HG02588 (cell line): Measurements from ENCODE around the gene CACNB3.

Experiments used
- ATAC-seq: cut with Tn5 transposase; IDR thresholded peaks from one replicate; pipeline ENCODE4 v1.9.1; 2021; ENCODE audit warnings: mild to moderate bottlenecking, moderate library complexity; ENCODE audit not compliant: unreplicated experiment

Gene CACNB3

DNA sequence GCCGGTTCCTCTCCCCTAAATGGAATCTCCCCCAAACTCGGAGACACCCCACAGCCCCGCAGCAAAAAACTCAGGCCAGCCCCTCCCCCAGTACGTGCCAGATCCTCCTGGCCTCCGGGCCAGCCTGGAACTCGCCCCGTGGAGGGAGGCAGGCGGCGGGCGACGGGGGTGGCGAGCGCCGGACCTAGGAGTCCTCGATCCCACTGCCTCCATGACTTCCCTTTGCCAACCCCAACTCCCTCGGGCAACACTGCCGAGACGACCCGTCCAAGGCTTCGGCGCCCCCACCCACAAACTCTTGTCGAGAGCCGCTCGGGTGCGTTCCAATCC is 29.8 kb upstream of the CACNB3 start:
- no peak for ATAC-seq

DNA sequence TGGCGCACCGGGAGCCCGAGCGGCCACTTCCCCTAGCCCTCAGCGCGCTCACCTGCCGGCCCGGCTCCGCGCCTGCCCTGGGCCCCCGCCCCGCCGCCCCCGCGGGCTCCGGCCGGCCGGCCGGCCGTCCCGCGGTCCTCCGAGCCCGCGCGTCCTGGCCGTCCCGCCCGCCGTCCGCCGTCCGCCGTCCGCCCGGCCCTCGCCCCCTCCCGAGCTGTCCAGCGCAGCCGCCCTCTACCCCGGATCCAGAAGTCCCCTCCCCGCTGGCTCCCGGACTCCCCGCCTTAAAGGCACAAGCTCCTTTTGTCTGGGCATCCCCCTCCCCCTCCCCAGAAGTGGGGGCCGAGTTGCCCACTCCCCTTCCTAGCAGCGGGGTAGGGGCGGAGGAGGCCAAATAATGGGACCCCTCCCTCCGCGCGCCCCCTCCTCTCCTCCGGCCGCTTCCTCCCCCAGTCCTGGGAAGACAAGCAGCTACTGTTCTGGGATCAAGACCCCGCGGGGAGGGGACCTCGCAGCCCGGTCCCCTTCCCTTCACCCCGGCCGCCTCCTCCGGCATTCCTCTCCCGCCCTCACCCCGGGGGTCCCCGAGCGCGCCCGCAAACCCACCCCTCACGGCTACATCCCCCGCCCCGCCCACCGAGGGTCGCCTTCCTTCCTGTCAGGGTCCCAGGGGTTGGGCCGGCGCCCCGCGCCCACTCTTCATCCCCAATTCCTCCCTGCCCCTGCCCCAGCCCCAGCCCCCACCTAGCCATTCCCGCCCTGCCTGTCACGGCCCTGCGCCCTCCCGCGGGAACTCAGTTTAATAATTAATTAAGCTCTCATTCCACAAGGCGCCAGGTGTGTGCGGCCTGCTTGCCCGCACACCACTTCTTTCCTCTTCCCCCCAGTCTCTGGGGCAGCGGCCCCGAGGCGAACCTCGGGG is 29.2 kb upstream of the CACNB3 start, which contains the start of gene ADCY6:
Gene ADCY6, minus strand, starts transcription at position 236 of the 922 bp plus-strand sequence. CDS start 5,655 bp downstream, outside the sequence.
- no peak for ATAC-seq

DNA sequence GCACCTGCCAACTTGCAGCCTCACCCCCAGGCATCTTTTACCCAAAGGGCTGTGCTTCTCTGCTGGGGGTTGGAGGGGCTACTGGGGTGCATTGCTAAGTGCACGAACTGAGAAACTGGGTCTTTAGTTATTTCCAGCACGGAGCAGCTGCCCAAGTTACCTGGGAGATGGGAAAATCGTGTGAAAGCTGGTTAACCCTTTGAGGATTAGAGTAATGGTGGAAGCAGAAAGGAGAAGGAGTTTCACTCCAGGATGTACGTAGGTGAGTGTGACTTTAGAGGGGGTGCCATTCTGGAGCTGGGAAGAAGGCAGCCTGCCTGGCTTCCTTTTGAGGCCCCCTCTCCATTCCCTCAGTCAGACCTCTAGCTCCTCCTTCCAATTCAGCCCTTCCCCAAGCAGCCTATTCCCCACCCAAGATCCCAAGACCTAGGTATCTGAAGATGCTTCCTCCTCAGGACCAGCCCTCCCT is 28.4 kb upstream of the CACNB3 start:
- no peak for ATAC-seq

DNA sequence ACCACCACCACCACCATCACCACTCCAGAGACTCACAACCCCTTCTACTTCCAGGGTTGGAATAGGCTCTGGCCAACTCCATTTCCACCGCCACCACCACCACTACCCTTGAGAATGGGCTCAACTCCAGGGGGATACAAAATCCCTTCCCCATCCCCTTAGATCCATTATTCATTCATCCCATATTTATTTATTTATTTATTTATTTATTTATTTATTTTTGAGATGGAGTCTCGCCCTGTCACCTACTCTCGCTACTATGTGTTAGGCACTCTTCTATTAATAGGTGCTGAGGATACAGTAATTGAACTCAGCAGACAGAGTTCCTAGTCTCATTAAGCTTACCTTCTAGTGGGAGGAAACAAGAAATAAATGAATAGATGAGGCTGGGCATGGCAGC is 24.6 kb upstream of the CACNB3 start:
- ATAC-seq: no peak

DNA sequence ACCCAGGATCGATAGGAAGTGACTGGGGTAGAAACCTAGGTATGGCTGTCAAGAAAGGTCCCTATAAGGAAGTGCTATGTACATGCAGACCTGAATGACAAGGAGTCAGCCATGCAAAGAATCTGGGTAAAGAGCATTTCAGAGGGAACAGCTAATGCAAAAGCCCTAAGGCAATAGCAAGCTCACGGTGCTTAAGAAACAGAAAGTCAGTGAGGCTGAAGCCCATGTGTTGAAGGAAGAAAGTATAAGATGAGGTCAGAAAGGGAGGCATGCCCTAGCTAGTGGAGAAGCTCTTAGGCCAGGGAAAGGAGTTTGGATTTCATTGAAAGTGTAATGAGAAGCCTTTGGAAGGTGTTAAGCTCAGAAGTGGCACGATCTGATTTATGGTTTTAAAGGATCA is 23.4 kb upstream of the CACNB3 start:
- ATAC-seq: no peak

DNA sequence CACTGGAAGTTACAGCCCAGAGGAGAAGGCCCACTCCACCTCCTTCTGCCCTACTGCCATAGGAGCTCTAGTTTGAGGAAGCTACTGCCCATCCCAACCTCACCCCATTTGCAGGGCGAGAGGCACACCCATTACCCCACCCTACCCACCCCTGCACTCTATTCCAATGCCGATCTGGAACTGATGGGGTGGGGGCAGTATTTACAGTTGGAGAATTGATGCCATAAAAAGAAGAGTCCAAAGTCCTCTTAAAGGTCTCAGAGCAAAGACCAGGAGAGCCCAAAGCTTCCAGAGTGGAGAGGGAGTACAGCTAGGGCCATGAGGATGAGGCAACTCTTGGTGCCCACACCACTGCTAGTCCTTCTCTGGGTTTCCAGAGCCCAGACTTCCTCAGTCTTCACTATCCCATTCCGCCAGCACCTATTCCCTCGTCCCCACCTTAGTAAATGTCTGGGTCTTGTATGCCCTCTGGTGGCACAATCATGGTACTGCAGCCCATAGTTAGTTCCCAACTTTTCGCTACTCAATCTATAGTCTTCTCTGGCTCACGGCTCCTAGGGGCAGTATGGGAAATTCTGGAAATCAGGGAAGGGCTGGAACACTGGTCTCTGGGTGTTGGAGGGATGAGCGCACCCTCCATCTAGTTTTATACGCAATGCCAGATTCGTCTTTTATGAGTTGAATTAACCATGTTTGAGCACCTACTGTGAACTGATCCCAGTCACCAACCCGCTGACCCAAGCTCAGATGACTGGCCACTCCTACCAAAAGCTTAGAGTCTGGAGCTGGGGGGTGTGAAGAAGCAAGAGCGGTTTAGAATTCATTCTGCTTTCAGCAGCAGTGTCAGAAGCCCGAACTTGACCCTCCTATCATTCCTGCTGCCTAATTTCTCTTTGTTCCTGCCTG is 22.5 kb upstream of the CACNB3 start:
- ATAC-seq: no peak

DNA sequence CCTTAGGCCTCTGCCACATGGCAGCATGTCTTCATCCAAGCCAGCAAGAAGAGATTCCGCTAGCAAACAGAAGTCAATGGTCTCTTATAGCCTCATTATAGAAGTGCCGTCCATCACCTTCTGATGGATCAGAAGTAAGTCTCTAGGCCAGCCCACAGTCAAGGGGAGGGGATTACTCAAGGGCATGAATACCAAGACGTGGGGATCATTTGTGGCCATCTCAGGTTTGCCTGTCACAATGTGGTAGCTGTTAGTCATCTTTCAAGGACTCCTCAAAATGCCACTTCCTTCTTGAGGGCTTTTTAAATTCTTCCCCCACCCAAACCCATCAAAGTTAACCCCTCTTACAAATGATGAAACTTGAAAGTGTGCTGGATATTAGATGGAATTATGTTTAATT is 21.3 kb upstream of the CACNB3 start:
- no peak for ATAC-seq

DNA sequence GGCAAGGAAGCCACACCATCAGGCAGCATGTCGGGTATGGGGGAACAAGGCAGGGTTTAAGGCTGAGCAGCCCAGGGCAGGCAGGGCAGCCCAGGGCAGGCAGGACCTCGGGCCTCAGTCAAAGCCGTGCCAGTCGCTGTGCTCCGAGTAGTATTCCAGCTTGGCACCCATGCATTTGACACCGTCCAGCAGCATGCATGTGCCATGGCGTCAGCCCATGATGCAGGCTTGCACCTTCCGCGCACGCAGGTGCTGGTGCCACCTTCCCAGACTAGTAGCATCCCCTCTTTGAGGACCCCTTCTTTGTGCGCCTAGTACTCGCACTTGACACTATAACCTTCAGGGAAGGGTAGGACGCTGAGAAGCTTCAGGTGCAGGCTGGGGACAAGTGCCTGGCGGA is 17.8 kb upstream of the CACNB3 start:
- no peak for ATAC-seq

DNA sequence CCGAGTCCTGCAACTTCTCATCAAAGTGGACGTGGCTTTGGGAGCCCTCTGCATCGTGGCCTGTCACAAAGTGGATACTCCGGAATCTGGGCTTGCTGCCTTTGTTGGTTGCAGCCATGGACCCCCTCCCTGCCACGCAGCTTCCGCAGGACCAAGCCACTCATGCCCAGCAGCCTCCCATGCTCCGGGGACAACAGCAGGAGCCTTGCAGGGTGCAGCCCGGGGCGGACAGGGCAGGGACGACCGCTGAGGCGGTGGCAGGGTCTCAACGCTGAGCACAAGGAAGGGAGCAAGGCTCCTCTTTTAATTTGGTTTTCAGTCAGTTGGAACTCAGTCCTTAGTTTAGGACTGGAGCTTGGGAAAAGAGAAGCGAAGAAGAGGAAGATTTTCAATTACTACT is 17.3 kb upstream of the CACNB3 start:
- no peak for ATAC-seq

DNA sequence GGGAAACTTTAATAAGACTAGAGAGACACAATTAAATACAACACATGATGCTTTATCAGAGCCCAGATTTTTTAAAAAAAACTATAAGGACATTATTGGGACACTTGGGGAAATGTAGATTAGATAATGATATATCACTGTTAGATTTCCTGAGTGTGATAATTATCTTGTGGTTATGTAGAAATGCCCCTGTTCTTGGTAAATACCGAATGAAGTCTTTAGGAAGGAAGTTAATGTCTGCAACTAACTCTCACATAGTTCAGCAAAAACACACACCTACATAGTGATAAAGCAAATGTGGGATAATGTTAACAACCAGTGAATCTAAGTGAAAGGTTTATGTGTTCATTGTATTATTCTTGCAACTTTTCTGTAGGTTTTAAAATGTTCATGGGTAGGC is 14.6 kb upstream of the CACNB3 start:
- no peak for ATAC-seq

DNA sequence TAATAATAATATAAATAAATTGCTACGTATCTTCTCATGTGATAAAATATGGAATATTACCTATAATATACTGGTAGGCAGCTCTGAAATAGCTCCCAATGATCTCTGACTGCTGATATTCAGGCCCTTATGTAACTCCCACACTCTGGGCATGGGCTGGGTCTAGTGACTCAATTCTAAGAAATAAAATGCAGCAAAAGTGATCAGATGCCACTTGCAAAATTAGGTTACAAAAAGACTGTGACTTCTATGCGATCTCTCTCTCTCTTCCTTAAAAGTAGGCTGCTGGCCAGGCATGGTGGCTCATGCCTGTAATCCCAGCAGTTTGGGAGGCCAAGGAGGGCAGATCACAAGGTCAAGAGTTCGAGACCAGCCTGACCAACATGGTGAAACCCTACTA is 10.3 kb upstream of the CACNB3 start:
- no peak for ATAC-seq

DNA sequence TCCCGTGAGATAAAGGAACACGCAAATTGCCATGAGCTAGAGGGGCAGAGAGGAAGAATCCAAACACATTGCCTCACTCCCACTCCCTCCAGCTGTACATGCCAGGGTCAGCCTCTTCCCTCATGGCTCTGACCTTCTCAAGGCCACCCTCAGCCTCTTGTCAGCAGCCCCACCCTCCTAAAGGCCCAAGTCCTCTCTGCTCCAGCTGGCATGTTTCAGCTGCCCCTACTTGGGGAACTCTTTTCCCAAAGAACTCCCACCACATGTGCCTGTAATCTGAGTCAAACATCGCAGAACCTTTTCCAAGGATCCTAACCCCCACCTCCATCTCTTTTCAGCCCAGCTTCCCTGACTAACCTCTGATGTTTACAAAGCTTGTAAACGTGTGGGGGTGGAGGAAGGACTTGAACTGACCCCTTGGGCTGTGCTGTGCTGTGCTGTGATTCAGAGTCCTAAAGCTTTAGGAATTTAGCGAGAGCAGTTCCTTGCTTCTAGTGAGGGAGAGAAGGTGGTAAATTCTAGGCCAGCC is 7.3 kb upstream of the CACNB3 start:
- no peak for ATAC-seq

DNA sequence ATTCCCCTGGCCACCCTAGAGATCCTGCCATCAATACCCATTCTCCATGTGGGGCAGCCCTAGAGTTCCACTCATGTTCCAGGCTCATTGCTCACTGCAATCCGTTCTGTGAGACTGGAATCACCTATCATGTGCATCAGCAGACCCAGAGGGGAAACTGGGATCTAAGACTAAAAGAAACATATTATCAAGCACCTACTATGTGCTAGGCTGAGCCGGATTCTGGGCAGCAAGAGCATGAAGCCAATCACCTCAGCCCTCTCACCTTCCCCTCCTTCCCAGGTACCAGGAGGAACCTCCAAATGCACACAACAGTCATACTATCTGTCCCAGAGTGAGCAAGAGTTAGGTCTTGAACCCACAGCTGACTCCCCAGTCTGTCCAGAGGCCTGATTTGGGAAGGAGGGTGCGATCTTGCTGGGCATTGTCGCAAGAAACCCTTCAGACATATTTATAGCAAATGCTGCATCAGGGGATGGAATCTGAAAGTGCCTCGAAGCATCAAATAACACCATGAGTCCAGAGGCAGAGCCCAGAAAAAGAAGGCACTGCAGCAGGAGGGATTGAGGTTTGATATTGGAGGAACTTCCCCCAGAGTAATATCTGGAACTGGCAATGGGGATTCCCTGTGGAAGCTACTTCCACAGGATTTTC is 6.7 kb upstream of the CACNB3 start:
- ATAC-seq: no peak

DNA sequence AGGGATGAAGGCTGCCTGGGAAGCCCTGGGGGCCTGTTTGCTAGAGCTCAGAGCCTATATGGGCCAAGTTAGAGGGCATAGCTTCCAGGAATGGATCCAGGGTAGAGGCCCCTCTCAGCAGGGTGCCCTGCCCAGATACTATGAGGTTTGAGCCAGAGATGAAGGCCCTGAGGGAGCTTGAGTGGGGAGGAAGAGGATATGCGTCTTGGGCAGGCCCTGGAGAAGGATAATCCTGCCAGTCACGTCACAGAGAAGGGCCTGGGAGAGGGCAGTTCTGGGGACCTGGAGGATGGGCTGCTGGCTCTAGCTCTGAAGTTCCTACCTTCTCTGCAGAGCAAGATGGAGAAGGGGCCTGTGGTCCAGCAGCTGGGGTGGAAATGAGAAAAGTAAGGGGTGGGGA is 5.9 kb upstream of the CACNB3 start:
- ATAC-seq: no peak

DNA sequence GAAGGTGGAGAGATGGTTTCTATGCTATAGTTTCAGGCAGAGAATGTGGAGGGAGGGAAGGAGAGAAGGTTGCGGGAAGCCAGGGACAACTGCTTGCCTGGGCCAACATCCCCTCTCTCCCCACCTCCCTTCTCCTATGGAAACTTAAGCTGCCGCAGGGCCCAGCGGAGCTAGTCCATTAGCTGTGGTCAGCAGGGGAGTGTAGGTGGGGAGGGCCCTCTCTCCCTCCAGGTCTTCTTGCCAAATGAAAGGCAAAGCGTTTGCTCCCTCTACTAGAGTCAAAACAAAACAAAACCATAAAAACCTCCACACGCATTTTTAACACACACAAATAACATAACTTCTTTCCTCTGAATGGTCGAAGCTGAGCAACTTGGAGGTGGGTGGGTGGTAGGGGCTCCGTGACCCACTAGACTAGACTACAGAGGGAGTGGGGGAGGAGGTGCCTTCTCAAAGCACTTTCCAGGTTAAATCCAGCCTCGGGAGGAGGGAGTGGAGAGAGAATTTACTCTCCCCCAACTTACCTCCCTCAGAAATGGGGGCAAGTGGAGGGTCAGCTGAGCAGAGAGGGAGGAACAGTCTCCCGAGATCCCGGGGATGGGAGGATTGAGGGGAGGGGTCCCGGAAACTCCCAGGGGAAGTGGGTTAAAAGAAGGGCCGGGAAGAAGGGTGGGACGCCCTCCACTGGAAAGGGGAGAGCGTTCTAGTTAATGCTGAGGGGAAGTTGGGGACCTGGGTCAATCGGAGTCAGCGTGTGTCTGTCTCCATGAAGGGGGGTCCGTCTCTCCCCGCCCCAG is 4.6 kb upstream of the CACNB3 start:
- no peak for ATAC-seq

DNA sequence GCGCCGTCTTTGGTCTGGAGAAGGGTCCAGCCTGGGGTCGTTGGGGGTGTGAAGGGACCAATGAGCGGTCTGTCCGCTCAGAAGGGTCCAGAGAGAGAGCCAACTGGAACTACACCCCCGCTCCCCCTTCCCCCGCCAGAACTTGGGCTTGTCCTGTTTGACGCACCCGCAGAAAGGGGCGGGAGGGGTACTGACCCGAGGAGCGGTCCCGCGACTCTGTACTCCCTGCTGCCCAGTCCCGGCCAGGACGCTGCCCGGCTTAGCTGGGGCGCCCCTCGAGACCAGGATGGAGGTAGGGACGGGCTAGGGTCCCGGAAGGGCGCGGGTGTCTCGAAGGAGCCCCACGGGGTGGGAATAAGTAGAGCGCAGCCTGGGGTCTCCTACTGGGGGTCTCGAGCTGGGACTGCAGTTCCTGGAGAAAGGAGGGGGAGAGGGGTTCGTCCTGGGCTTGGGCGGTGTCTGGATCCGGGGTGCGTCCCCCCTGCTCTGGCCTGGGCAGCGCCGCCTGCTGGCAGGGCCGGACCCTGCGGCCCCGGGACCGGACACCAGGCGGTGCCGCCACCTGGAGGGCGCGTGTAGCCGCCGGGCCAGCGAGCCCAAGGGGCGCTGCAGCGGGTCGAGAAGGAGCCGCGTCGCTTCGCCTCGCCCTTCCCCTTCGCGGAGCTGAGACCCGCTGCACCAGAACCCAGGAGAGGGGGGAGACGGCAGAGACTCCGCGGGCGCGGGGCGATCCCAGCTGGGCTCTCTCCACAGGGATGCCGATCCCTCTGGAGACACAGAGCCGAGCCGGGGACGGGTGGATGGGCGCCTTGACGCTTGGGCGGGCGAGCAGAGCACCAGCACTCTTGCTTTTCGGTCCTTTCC is 3.8 kb upstream of the CACNB3 start:
- ATAC-seq: peak; percentile 81

DNA sequence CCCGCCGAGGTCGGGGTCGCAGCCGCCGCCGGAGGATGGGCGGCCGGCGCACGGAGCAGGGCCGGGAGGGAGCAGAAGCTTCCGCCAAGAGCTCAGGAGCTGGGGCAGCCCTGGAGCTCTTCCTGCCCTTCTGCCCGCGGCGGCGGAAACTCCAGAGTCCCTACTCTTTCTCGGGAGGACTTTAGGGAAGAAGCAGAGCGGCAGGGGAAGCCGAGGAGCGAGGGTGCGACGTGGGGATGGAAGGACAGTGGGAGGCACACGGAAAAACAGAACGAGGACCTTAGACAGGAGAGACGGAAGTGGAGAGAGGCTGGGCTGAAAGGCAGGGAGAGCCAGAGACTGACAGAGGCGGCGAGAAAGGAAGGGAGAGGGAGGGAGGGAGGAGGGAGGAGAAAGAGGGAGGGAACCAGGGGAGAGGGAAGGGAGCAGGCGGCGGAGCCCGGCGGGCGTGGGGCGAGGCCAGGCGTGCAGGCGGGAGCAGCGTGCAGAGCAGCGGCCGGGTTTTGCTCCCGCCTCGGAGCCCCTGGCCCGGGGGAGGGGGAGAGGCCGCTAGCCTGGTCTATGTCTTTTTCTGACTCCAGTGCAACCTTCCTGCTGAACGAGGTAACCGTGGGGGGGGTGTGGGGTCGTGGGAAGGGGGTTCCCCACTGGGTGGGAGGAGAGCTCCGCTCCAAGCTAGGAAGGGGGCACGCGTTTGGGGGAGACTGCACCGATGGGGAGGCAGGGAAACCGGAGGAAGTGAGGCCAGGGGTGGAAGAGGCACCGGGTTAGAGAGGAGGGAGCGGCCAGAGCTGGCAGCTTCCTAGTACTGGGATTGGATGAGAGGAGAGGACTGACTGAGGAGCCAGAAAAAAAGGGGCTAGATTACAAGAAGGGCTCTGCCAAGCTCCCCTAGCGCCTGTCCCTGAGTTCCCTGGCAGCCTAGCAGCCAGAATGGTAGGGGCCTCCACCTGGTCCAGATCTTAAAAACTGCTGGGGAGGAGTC is 2.9 kb upstream of the CACNB3 start:
- ATAC-seq: peak; percentile 33
